Measurements from ENCODE around the gene KDM6A.
"Not testable (repeated sequence)": the region's sequence is repeated elsewhere in the genome, so short reads cannot be mapped to it uniquely, and the experiment has no call there.

Gene KDM6A

GRCh38 chrX:44872821-44873414 is at the start of gene KDM6A:
KDM6A (plus strand) TSS chrX:44873188; CDS start chrX:44873552, 364 bp downstream.
- peak; percentile 100 for DNase-seq

- not testable (repeated sequence) for DNase-seq
Measured at GRCh38 chrX:44823193-44823592, 49.8 kb upstream of the KDM6A start.

GRCh38 chrX:44828008-44828605 is 44.9 kb upstream of the KDM6A start:
- DNase-seq, result peak; percentile 3

- DNase-seq, result no peak
Measured at GRCh38 chrX:44829832-44830231, 43.2 kb upstream of the KDM6A start.

- DNase-seq, result no peak
Measured at GRCh38 chrX:44842550-44843317, 30.3 kb upstream of the KDM6A start.

- DNase-seq, result no peak
Measured at GRCh38 chrX:44843318-44843702, 29.7 kb upstream of the KDM6A start.

- DNase-seq, result no peak
Measured at GRCh38 chrX:44843753-44844152, 29.2 kb upstream of the KDM6A start, which contains the start of gene DUSP21. DUSP21 (plus strand) TSS chrX:44844021; CDS start chrX:44844133, 112 bp downstream.

- DNase-seq, result no peak
Measured at GRCh38 chrX:44844204-44844603, 28.8 kb upstream of the KDM6A start.

GRCh38 chrX:44850891-44851290 is 22.1 kb upstream of the KDM6A start:
- not testable (repeated sequence) for DNase-seq

GRCh38 chrX:44871114-44871645 is 1.8 kb upstream of the KDM6A start:
- DNase-seq, result no peak

GRCh38 chrX:44871931-44872820 is 812 bp upstream of the KDM6A start:
- DNase-seq, result peak; percentile 51

GRCh38 chrX:44873415-44874276 is 658 bp downstream of the KDM6A start:
- peak; percentile 55 for DNase-seq

GRCh38 chrX:44874420-44875184 is 1.6 kb downstream of the KDM6A start:
- DNase-seq, result peak; percentile 68

- no peak for DNase-seq
Measured at GRCh38 chrX:44875185-44875489, 2.1 kb downstream of the KDM6A start.

GRCh38 chrX:44876086-44876485 is 3.1 kb downstream of the KDM6A start:
- DNase-seq, result no peak

GRCh38 chrX:44876767-44877166 is 3.8 kb downstream of the KDM6A start:
- DNase-seq, result no peak

GRCh38 chrX:44878780-44879179 is 5.8 kb downstream of the KDM6A start:
- no peak for DNase-seq

- no peak for DNase-seq
Measured at GRCh38 chrX:44881549-44881948, 8.6 kb downstream of the KDM6A start.

GRCh38 chrX:44882635-44883034 is 9.6 kb downstream of the KDM6A start:
- DNase-seq, result no peak

GRCh38 chrX:44884944-44885343 is 12.0 kb downstream of the KDM6A start:
- no peak for DNase-seq

GRCh38 chrX:44889824-44890223 is 16.8 kb downstream of the KDM6A start:
- DNase-seq, result no peak
